ENCODE results near the gene HOXA6. TPM values are rescaled to one million over a fixed set of nuclear protein-coding genes. Genes with fewer than 3 reads are reported as not detected.

Gene HOXA6
- total RNA-seq, 1 experiment from 2014 or later = not detected

GRCh38 chr7:27096768-27097514 is 50.6 kb downstream of the HOXA6 start:
- TF ChIP-seq CTCF (conservative IDR thresholded peaks at IDR 0.05) = no peak
- no peak overlapping the region for H3K23ac ChIP-seq (ENCODE audit: insufficient read length, low read depth, low read length)
- no peak overlapping the region for H4K5ac ChIP-seq (ENCODE audit: insufficient read length, low read depth, low read length)
- no peak overlapping the region for H3K9ac ChIP-seq (ENCODE audit: extremely low read depth, insufficient read length, low read length)
- H3K79me1 ChIP-seq (ENCODE audit: insufficient read depth, low read depth, low read length, poor library complexity, severe bottlenecking) = no peaks in the 10 kb centered on the region
- no peak overlapping the region for H2AFZ ChIP-seq (ENCODE audit: low read length)
- H3K4me3 Mint-ChIP-seq = peak overlapping the region; percentile 61 to 86
- H2BK120ac ChIP-seq (ENCODE audit: low read depth, low read length, poor library complexity, severe bottlenecking) = no peak overlapping the region
- H3K9me3 Mint-ChIP-seq = peaks cover 2 to 34% of the 10 kb centered on the region in 2 experiments
- H3K27ac ChIP-seq (ENCODE audit: insufficient read length, low read depth, low read length) = no peak overlapping the region
- no peak overlapping the region for H2BK12ac ChIP-seq (ENCODE audit: insufficient read length, low read depth, low read length)
- H3K18ac ChIP-seq (ENCODE audit: insufficient read length, low read depth, low read length) = no peak overlapping the region
- no CpG with 5 or more reads among the region's 41 CpGs for WGBS (ENCODE audit: extremely low coverage, insufficient read length, low lambda C conversion rate)
- no peak overlapping the region for H3K27ac Mint-ChIP-seq
- DNase-seq = no peak
- H2AK5ac ChIP-seq (ENCODE audit: insufficient read length, low read length) = no peak overlapping the region
- H2BK15ac ChIP-seq (ENCODE audit: low read depth, low read length) = no peak overlapping the region
- H3K23me2 ChIP-seq (ENCODE audit: insufficient read length, low read depth, low read length, poor library complexity, severe bottlenecking) = peaks cover 7% of the 10 kb centered on the region
- H2BK20ac ChIP-seq (ENCODE audit: low read depth, low read length, poor library complexity, severe bottlenecking) = no peak overlapping the region
- peaks cover 45 to 64% of the 10 kb centered on the region in 2 experiments for H3K4me1 Mint-ChIP-seq
- H2BK5ac ChIP-seq (ENCODE audit: insufficient read length, low read length) = no peak overlapping the region
- H3K4ac ChIP-seq (ENCODE audit: low read depth, low read length) = no peak overlapping the region
- peaks cover 5% of the 10 kb centered on the region; the same call in 1 of the 2 replicates for H3K4me1 ChIP-seq (ENCODE audit: insufficient read depth, low read length)
- H3K9me3 ChIP-seq (ENCODE audit: control insufficient read depth, low read depth, low read length) = no peaks in the 10 kb centered on the region
- no peak overlapping the region for H3K14ac ChIP-seq (ENCODE audit: insufficient read depth, low read length)
- H3T11ph ChIP-seq (ENCODE audit: low read length) = no peak overlapping the region
- no peaks in the 10 kb centered on the region for H3K79me2 ChIP-seq (ENCODE audit: insufficient read depth, low read length)
- H3K27me3 ChIP-seq (ENCODE audit: insufficient read depth, low read length) = peaks cover 92% of the 10 kb centered on the region
- no peak overlapping the region for H4K8ac ChIP-seq (replicated peaks; ENCODE audit: insufficient read length, low read depth, low read length)
- H3K27me3 Mint-ChIP-seq (ENCODE audit: low read depth) = peaks cover 100% of the 10 kb centered on the region
- H4K91ac ChIP-seq (ENCODE audit: insufficient read length, low read depth, low read length) = no peak overlapping the region
- no peak overlapping the region for H3K56ac ChIP-seq (ENCODE audit: insufficient read length, low read depth, low read length)
- H3K36me3 Mint-ChIP-seq (ENCODE audit: insufficient read depth in 1 of 3, low read depth in 3 of 3) = no peaks in the 10 kb centered on the region
- peaks cover 2% of the 10 kb centered on the region for H4K20me1 ChIP-seq (ENCODE audit: control insufficient read depth, insufficient read depth, insufficient read length)
- peak overlapping the region; percentile 28 for H3K4me2 ChIP-seq (ENCODE audit: insufficient read depth, insufficient read length, low read length)

All from H9 (cell line).